Measurements from ENCODE around the gene PPP2R2D.

DNA sequence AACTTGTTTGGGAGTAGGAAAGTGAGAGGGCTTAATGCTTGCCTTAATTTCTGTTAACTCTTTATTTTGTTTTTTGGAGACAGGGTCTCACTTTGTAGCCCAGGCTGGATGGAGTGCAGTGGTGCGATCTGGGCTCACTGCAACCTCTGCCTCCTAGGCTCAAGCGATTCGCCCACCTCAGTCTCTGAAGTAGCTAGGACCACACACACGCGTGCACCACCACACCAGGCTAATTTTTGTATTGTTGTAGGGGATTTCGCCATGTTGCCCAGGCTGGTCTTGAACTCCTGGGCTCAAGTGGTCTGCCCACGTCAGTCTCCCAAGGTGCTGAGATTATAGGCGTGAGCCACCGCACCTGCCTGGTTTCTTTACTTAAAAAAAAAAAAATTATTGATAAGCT is 1.9 kb downstream of the PPP2R2D start:
- TF ChIP-seq CTCF (optimal IDR thresholded peaks at IDR 0.05 in 1 of 3, IDR thresholded peaks at IDR 0.05 in 1 of 3, conservative IDR thresholded peaks at IDR 0.05 in 1 of 3; ENCODE audit: extremely low read depth in 1 of 3, insufficient read depth in 2 of 3, low read length in 3 of 3) (no peak), EZH2 (IDR thresholded peaks at IDR 0.05; ENCODE audit: low read length) (no peak)

All from keratinocyte (primary cell).